Esophagus squamous epithelium (tissue), 4 donors: ENCODE data around the gene RPS29.
"Not testable (repeated sequence)": the region's sequence is repeated elsewhere in the genome, so short reads cannot be mapped to it uniquely, and the experiment has no call there.

Experiments used
- CTCF ChIP-seq, 6 experiments: fragments of 450-650 bp in 4 of 6; fragments of 200-600 bp in 2 of 6; sonication (generic) in 2 of 6; IDR thresholded peaks; one replicate each; pipeline ENCODE4 v1.5.1; 2016 to 2019; ENCODE audit warnings: antibody characterized with exemption in 6 of 6, mild to moderate bottlenecking in 4 of 6, moderate library complexity in 4 of 6
- POLR2A ChIP-seq, 4 donors: fragments of 450-650 bp; IDR thresholded peaks; one replicate each; pipeline ENCODE4 v1.6.1; 2017; ENCODE audit warnings: antibody characterized with exemption in 4 of 4, mild to moderate bottlenecking in 4 of 4, moderate library complexity in 3 of 4

GRCh38 chr14:49584981-49585640 is 1.1 kb downstream of the RPS29 start:
- TF ChIP-seq CTCF, POLR2A (IDR thresholded peaks at IDR 0.05): not testable (repeated sequence)
